Loucy (cell line): ENCODE results near the gene MAST4.

Experiments used
- H2AFZ ChIP-seq: fragments of 200-600 bp; sonication (generic); 2 replicates; pipeline ENCODE4 v1.6.0; 2016; ENCODE audit warnings: antibody characterized with exemption, mild to moderate bottlenecking, low read length, moderate library complexity
- H3F3A ChIP-seq: fragments of 200-600 bp; 2 replicates; pipeline ENCODE4 v1.6.0; 2016; ENCODE audit warnings: antibody characterized with exemption, low read depth, mild to moderate bottlenecking
- H3K27me3 ChIP-seq: fragments of 200-600 bp; sonication (generic); 2 replicates; pipeline ENCODE4 v1.6.1; 2014; ENCODE audit warnings: low read length, mild to moderate bottlenecking; ENCODE audit not compliant: insufficient read depth, poor library complexity, severe bottlenecking
- H3K36me3 ChIP-seq: fragments of 200-600 bp; sonication (generic); 2 replicates; pipeline ENCODE4 v1.6.1; 2016; ENCODE audit warnings: low read length; ENCODE audit not compliant: insufficient read depth
- H3K4me1 ChIP-seq: fragments of 200-600 bp; sonication (generic); 2 replicates; pipeline ENCODE4 v1.5.1; 2014; ENCODE audit warnings: low read length, mild to moderate bottlenecking; ENCODE audit not compliant: insufficient read depth, poor library complexity, severe bottlenecking
- H3K4me2 ChIP-seq: fragments of 200-600 bp; sonication (generic); 2 replicates; pipeline ENCODE4 v1.6.0; 2014; ENCODE audit warnings: antibody characterized with exemption, low read length, low read depth, mild to moderate bottlenecking; ENCODE audit not compliant: poor library complexity, severe bottlenecking
- H3K4me3 ChIP-seq: fragments of 200-600 bp; sonication (generic); 2 replicates; pipeline ENCODE4 v1.5.1; 2014; ENCODE audit warnings: low read length, mild to moderate bottlenecking, mixed read lengths; ENCODE audit not compliant: poor library complexity, severe bottlenecking
- H3K79me2 ChIP-seq: fragments of 200-600 bp; sonication (generic); 2 replicates; pipeline ENCODE4 v1.6.1; 2014; ENCODE audit warnings: low read length; ENCODE audit not compliant: insufficient read depth
- H3K9ac ChIP-seq: fragments of 200-600 bp; sonication (generic); 2 replicates; pipeline ENCODE4 v1.6.0; 2014; ENCODE audit warnings: mild to moderate bottlenecking, low read depth, low read length, moderate library complexity; ENCODE audit not compliant: poor library complexity, severe bottlenecking
- H3K9me2 ChIP-seq: fragments of 200-600 bp; sonication (generic); replicated peaks from 2 replicates; pipeline ENCODE4 v1.6.1; 2016; ENCODE audit warnings: low read depth, low read length, mixed read lengths
- H3K9me3 ChIP-seq: fragments of 200-600 bp; sonication (generic); 2 replicates; pipeline ENCODE4 v1.6.1; 2014; ENCODE audit warnings: mild to moderate bottlenecking, antibody characterized with exemption, low read length, low read depth; ENCODE audit not compliant: insufficient read depth
- H4K20me1 ChIP-seq: fragments of 200-600 bp; sonication (generic); 2 replicates; pipeline ENCODE4 v1.6.0; 2014; ENCODE audit warnings: antibody characterized with exemption, low read length, mild to moderate bottlenecking; ENCODE audit not compliant: insufficient read depth, poor library complexity, severe bottlenecking
- CTCF ChIP-seq: fragments of 200-600 bp; sonication (generic); conservative IDR thresholded peaks from 2 replicates; pipeline ENCODE4 v1.5.1; 2014; ENCODE audit warnings: mild to moderate bottlenecking, antibody characterized with exemption, low read length
- EZH2phosphoT487 ChIP-seq: fragments of 200-600 bp; IDR thresholded peaks from 2 replicates; pipeline ENCODE4 v1.6.1; 2018; ENCODE audit warnings: antibody characterized with exemption, mild to moderate bottlenecking, moderate library complexity, borderline replicate concordance

MAST4 gene

GRCh38 chr5:66932457-66932856 lies 336.3 kb downstream of the MAST4 start:
- no peak overlapping the region for H3K4me2 ChIP-seq
- no peaks in the 10 kb centered on the region for H3K36me3 ChIP-seq
- TF ChIP-seq EZH2phosphoT487 (no peak), CTCF (no peak)
- no peaks in the 10 kb centered on the region for H3K9me2 ChIP-seq
- H4K20me1 ChIP-seq: no peaks in the 10 kb centered on the region
- no peak overlapping the region for H2AFZ ChIP-seq
- H3K9me3 ChIP-seq: no peaks in the 10 kb centered on the region
- no peaks in the 10 kb centered on the region for H3F3A ChIP-seq
- no peaks in the 10 kb centered on the region for H3K4me1 ChIP-seq
- H3K27me3 ChIP-seq: no peaks in the 10 kb centered on the region
- H3K4me3 ChIP-seq: no peak overlapping the region
- no peak overlapping the region for H3K9ac ChIP-seq
- H3K79me2 ChIP-seq: no peaks in the 10 kb centered on the region

GRCh38 chr5:66933066-66933465 lies 336.9 kb downstream of the MAST4 start:
- H3K4me3 ChIP-seq: no peak overlapping the region

DNA sequence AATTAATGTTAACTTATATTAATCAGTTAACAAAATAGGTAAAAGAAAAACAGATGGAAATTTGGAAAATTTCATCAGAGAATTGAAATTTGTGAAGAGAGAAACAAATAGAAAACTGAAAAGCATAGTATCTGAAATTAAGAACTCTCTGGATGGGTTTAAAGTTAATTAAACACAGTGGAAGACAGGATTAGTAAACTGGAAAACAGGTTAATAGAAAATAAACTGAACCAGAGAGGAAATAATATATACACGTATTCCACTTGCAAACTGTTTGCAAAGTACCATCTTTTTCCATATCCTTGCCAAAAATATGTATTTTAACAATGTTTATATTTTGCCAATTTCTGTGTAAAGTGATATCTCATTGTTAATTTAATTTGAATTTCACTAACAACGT lies 342.9 kb downstream of the MAST4 start:
- Histone ChIP-seq H3F3A (no peaks in the 10 kb centered on the region), H3K4me3 (no peak overlapping the region), H2AFZ (no peak overlapping the region), H3K36me3 (no peaks in the 10 kb centered on the region), H3K9me3 (no peaks in the 10 kb centered on the region), H3K9ac (no peak overlapping the region), H3K27me3 (no peaks in the 10 kb centered on the region), H3K9me2 (no peaks in the 10 kb centered on the region), H3K4me1 (no peaks in the 10 kb centered on the region), H4K20me1 (no peaks in the 10 kb centered on the region), H3K79me2 (no peaks in the 10 kb centered on the region), H3K4me2 (no peak overlapping the region)
- no peak for TF ChIP-seq CTCF
- TF ChIP-seq EZH2phosphoT487: no peak

More at GRCh38 chr5:66933066-66933465, 336.9 kb downstream of the MAST4 start:
- Histone ChIP-seq H3K27me3 (no peaks in the 10 kb centered on the region), H3K9me2 (no peaks in the 10 kb centered on the region), H3K36me3 (no peaks in the 10 kb centered on the region), H3K9ac (no peak overlapping the region), H3F3A (no peaks in the 10 kb centered on the region), H3K79me2 (no peaks in the 10 kb centered on the region), H3K9me3 (no peaks in the 10 kb centered on the region), H3K4me2 (no peak overlapping the region), H4K20me1 (no peaks in the 10 kb centered on the region), H3K4me1 (no peaks in the 10 kb centered on the region), H2AFZ (no peak overlapping the region)
- no peak for TF ChIP-seq EZH2phosphoT487
- TF ChIP-seq CTCF: no peak
